Liver (tissue), 3 donors: ENCODE results near the gene AHR.

ENCODE experiments used
- EGR1 ChIP-seq, 2 donors: IDR thresholded peaks; 2 replicates each; pipeline ENCODE4 v1.6.1; 2016 to 2018; ENCODE audit warnings: antibody characterized with exemption in 2 of 2, low read depth in 2 of 2
- RAD21 ChIP-seq, 2 donors: IDR thresholded peaks; 2 replicates each; pipeline ENCODE4 v1.6.1; 2016; ENCODE audit warnings: antibody characterized with exemption in 2 of 2, mild to moderate bottlenecking in 2 of 2
- TAF1 ChIP-seq: conservative IDR thresholded peaks from 2 replicates; pipeline ENCODE4 v1.6.1; 2016; ENCODE audit warnings: antibody characterized with exemption, mild to moderate bottlenecking
- TF ChIP-seq, protein P1 (sequence below): fragments of 150-350 bp; IDR thresholded peaks from 2 replicates; pipeline ENCODE4 v1.5.1; 2017; ENCODE audit warnings: improper control_type of control experiment, low read depth, low read length; ENCODE audit not compliant: missing input control
- TF ChIP-seq, protein P2 (sequence below): IDR thresholded peaks from 2 replicates; pipeline ENCODE4 v1.6.1; 2016; ENCODE audit warnings: antibody characterized with exemption, mild to moderate bottlenecking
- donor health status: healthy.
- donor health status: healthy.

DNA sequence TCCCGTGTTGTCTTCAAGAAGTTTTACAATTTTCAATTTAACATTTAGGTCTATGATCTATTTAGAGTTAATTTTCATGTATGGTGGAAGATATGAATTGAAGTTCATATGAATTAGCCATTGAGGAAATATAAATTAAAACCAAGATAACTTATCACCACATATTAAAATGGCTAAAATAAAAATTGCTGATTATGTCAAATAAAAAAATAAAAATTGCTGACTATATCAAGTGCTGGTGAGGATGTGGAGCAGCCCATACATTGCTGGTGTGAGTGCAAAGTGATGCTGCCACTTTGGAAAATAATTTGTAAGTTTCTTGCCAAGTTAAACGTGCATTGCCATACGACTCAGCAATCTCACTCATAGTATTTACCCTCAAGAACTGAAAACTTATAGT, 44.6 kb upstream of the AHR start:
- TF ChIP-seq, protein P1, sequence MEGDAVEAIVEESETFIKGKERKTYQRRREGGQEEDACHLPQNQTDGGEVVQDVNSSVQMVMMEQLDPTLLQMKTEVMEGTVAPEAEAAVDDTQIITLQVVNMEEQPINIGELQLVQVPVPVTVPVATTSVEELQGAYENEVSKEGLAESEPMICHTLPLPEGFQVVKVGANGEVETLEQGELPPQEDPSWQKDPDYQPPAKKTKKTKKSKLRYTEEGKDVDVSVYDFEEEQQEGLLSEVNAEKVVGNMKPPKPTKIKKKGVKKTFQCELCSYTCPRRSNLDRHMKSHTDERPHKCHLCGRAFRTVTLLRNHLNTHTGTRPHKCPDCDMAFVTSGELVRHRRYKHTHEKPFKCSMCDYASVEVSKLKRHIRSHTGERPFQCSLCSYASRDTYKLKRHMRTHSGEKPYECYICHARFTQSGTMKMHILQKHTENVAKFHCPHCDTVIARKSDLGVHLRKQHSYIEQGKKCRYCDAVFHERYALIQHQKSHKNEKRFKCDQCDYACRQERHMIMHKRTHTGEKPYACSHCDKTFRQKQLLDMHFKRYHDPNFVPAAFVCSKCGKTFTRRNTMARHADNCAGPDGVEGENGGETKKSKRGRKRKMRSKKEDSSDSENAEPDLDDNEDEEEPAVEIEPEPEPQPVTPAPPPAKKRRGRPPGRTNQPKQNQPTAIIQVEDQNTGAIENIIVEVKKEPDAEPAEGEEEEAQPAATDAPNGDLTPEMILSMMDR, result no peak
- TF ChIP-seq, protein P2, sequence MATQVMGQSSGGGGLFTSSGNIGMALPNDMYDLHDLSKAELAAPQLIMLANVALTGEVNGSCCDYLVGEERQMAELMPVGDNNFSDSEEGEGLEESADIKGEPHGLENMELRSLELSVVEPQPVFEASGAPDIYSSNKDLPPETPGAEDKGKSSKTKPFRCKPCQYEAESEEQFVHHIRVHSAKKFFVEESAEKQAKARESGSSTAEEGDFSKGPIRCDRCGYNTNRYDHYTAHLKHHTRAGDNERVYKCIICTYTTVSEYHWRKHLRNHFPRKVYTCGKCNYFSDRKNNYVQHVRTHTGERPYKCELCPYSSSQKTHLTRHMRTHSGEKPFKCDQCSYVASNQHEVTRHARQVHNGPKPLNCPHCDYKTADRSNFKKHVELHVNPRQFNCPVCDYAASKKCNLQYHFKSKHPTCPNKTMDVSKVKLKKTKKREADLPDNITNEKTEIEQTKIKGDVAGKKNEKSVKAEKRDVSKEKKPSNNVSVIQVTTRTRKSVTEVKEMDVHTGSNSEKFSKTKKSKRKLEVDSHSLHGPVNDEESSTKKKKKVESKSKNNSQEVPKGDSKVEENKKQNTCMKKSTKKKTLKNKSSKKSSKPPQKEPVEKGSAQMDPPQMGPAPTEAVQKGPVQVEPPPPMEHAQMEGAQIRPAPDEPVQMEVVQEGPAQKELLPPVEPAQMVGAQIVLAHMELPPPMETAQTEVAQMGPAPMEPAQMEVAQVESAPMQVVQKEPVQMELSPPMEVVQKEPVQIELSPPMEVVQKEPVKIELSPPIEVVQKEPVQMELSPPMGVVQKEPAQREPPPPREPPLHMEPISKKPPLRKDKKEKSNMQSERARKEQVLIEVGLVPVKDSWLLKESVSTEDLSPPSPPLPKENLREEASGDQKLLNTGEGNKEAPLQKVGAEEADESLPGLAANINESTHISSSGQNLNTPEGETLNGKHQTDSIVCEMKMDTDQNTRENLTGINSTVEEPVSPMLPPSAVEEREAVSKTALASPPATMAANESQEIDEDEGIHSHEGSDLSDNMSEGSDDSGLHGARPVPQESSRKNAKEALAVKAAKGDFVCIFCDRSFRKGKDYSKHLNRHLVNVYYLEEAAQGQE, result no peak
- TF ChIP-seq RAD21 (IDR thresholded peaks at IDR 0.05) (no peak), TAF1 (no peak), EGR1 (IDR thresholded peaks at IDR 0.05; ENCODE audit: low read depth in 2 of 2) (no peak)
